Activated CD4-positive, alpha-beta T cell treated with anti-CD3 and anti-CD28 coated beads, Interleukin-2, amount 50 U/mL, for 16 hours (primary cell): ENCODE measurements around the gene DOHH.

Source experiments
- DNase-seq: peaks from one replicate; pipeline ENCODE4 v3.0.0-alpha.2; 2020

Gene DOHH, protein sequence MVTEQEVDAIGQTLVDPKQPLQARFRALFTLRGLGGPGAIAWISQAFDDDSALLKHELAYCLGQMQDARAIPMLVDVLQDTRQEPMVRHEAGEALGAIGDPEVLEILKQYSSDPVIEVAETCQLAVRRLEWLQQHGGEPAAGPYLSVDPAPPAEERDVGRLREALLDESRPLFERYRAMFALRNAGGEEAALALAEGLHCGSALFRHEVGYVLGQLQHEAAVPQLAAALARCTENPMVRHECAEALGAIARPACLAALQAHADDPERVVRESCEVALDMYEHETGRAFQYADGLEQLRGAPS

DNA sequence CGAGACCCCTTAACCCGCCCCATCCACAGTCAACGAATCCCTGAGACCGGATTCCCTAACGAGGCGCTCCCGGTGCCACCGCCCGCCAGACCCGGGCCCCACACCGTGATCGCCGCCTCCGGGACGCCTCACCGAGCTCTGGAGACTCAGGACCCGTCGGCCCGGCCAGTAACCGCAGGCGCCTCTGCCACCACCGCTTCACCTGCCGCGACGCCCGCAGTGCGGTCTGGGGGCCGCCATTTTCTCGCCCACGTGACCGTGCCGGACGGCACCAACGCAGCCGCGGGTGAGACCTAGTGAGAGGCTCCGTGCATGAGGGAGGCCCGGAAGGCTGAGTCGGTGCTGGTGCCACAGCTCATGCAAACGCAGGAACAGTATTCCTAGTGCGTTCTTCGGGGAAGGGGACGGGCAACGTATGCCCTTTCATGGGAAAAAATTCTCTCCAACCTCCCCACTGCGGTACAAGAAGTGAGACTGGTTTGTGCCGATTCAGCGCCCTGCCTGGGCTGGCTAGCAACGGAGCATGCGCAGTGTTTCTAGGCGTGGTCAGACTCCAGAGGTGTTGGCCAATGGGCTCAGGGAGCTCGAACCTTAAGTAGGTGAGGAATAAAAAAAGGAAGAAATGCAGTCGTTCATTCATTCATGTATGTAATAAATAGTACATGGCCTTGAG, at the start of gene DOHH:
Gene DOHH, minus strand, starts transcription at position 246 of the 673 bp plus-strand sequence. CDS start 3,860 bp downstream, outside the sequence.
- peak; percentile 98 for DNase-seq

DNA sequence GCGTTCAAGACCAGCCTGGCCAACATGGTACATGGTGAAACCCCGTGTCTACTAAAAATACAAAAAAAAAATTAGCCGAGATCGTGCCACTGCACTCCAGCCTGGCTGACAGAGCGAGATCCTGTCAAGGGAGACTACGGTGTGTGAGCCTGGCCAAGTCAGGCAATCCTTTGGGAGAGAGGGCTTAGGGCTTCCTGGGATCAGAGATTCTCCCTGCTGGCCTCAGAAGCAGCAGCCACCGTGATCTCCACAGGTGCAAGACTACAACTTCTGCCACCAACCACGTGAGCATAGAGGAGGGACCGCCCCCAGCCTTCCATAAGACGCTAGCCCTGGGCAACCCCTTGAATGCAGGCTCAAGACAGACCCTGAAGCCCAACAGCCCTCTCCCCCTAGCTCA, 49.3 kb upstream of the DOHH start:
- DNase-seq = no peak

DNA sequence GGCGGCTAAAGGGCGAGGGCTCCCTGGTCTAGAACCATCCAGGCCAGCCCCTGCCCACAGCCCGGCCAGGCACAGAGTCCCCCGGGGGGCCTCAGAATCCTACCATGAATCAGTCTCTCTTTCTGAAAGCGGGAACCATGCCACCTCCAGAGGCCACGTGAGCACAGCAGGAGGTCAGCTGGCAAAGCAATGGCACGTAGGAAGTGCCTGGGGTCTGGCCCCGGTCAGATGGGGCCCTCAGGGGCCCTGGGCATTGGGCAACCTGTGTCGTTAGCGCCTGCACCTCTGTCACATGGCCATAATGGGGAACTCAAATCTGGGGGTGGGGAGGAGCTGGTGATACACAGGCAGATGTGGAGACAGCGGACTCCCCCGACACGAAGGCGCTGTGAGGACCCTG, 48.1 kb upstream of the DOHH start:
- no peak for DNase-seq

DNA sequence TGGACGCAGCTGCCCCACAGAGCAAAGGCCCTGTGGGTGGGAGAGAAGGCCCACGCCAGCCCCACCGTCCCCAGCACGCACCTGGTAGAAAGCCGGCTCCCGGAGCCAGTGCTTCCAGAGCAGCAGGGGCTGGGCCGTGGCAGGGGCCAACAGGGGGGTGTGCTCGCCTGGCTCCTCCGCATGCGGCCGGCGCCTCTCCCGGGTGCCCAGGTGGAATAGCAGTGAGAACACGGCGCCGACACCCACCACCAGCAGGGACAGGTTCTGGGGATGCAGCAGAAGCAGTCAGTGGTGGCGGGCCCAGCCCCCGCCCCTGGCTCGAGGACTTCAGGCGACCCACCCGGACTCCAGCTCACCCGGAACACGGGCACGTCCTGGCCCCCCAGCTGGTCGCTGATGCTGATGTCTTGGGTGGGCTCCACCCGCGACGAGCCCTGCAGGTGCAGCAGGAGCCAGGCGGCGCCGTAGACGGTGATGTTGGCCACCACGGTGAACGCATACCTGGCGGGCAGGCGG, 47.4 kb upstream of the DOHH start:
- DNase-seq = no peak

DNA sequence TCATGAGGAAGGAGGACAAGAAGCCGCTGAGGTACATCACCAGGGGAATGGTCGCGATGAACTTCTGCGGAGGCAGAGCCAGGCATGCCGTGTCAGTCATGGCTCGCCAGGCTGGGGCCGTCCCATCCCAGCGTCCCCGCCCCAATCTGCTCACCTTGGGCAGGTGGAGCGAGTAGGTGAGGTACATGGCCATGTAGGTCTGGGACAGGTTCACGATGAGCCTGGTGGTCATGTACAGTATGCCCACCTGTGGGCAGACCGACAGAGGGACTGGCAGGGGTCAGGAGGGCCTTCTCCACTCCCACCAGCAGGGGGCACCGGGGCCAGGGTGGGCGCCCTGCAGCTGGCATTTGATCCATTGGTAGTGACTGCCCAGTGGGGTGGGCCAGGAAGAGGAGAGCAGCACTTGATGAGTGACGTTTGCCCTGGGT, 46.8 kb upstream of the DOHH start:
- DNase-seq = peak; percentile 42

DNA sequence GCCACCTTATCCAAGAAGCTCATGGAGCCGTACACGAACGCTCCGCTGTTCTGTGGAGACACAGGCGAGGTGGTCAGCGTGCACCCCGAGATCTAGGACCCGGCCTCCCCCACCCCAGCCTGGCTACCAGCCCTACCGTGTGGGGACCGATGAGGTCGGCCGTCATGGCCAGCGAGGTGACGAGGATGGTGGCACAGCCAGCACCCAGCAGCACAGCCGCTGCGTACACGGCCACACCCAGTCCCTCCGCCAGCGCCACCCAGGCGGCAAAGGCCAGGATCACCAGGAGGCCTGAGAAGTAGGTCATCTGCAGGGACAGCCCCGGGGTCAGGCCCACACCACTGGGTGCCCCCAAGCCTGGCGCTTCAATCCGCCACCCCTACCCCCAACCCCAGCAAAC, 45.6 kb upstream of the DOHH start:
- no peak for DNase-seq

DNA sequence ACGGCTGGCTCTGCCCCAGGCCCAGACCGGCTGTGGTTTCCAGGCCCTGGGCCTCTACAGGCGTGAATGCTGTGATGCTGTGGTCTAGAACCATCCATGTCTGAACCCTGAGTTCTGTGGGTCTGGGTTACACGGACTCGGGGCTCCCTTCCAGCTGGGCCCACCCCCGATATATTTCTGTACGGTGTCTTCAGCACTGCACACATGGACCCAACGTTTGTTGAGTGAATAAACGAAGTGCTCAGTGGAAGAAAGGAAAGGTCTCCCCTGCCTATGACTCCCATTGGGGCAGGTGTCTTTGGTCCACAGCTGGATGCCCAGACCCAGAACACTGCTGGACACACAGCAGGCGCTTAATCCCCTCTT, 45.2 kb upstream of the DOHH start:
- DNase-seq = no peak

DNA sequence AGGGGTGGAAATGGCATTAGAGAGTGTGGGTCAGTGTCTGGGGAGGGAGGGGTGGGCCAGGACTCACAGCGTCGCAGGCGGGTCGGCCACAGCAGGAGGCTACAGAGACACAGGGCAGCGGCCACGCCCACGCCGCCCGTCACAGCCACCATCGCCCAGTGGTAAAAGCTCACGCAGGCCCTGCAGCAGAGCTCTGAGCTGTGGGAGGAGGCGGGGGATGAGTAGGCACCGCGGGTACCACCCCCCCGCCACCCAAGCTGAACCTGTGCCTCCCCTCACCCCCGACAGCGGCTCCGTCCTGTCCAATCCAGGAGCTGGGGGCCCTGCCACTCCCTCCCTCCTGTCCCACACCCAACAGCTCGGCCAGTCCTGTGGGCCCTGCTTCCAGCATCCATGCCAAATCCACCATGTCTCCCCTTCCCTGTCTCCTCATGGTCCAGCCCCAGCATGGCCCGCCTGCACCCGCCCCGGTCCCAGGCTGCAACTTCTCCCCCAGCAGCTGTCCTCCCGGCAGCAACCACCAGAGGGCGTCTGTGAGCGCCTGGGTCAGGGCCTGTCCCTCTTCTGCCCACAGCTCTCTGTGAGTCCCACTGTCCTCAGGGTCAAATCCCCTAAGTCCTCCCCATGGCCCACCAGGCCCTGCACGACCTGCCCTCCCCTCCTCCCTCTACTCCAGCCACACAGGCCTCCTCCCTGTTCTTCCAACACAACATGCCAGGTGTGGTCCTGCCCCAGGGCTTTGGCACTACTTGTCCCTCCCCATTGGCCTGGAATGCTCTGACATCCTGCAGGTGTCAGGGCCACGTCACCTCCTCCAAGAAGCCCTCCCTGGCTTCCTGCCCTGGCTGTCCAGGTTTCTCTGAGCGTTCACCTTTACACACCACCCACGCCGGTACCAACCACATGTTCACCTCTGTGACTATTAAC, 44.5 kb upstream of the DOHH start:
- DNase-seq = peak; percentile 77

DNA sequence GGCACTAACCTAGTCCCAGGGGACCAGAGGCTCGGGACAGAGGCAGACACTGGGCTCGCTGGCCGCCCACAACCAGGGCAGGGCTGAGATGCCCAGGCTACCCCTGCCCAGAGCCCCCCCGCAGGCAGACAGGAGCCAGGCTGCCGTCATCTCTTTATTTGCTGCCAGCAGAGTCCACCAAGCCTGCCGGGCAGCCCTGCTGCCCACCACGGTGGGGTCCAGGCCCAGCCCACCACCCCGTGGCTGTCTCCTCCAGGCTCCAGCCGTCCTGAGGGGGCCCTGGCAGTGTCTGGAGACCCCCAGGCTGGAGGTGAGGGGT, 43.5 kb upstream of the DOHH start:
- no peak for DNase-seq

DNA sequence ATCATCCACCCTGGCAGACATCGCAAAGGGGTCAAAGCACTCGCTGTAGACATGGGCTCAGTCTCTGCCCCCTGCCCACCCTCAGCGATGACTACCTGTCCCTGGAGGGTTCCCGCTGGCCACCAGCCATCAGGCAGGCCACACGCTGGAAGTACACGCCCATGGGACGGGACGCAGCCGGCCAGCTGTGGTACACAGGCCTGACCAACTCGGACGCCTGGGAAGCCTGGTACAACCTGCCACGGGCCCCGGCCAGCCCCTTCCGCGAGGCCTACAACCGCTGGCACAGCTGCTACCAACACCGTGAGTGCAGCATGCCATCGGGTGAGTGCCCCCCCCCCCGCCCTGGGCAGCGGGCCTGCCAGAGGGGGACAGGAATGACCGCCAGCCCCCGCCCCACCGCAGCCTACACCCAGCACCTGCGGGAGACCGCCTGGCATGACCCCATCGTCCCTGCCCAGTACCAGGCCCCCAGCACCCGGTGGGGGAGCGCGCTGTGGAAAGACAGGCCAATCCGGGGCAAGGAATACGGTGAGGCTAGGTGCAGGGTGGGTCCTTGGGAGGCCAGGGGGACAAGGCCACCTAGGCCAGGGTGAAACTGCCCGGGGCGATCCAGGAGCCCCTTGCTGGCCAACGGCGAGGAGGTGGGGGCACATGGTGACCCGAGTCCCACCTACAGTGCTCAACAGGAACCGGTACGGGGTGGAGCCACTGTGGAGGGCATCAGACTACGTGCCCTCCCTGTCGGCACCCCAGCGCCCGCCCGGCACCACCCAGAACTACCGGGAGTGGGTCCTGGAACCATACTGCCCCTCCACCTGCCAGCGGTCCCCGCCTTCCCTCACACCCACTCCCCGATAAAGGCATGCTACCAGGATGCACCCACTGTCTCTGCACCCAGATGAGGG, 42.9 kb upstream of the DOHH start:
- DNase-seq = no peak

DNA sequence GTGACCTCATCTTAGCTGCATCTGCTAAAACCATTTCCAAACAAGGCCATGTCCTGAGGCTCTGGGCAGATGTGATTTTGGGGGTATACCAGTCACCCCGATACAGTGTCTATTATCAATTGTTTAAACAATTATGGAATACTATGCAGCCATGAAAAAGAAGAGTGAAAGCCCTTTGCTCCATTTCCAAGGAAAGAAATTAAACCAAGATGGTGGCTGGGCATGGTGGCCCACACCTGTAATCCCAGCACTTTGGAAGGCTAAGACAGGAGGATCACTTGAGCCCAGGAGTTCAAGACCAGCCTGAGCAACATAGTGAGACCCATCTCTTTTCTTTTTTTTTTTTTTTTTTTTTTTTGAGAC, 39.3 kb upstream of the DOHH start:
- no peak for DNase-seq

DNA sequence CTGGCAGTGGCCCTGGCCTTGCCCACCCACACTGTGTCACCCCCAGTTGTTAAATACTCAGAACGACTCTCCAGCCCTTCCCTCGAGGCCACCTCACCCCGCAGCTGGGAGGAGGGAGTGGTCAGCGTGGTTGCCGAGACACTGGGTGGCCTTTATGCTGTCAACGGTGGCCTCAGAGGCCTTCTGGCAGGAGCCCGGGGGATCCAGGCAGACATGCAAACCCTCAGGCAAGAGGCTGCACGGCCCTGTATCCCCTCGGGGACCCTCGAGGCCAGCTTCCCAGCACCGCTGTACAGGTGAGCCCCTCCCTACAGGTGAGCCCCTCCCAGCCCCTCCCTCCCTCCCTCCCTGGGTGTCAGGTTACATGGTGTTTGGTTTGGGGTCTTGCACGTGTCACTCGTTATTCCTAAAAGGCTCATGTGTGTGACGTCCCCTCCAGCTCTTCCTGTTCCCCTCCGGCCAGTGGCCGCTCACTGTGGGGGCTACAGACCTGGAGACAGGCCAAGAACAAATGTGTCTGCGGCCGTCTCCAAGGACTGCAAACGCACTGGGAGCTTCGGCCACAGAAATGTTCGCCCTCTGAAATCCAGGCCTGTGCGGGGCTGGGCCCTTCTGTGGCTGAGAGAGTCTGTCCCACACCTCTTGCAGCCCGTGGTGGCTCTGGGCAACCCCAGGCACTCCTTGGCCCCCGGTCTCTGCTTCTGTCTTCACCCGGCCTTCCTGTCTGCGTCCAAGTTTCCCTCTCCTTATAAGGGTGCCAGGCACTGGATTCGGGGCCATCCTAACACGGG, 38.7 kb upstream of the DOHH start, which contains the start of gene TEKTIP1:
Gene TEKTIP1, plus strand, starts transcription at position 210 of the 791 bp plus-strand sequence. Its CDS starts 4 bp downstream, at position 214.
- DNase-seq = no peak

DNA sequence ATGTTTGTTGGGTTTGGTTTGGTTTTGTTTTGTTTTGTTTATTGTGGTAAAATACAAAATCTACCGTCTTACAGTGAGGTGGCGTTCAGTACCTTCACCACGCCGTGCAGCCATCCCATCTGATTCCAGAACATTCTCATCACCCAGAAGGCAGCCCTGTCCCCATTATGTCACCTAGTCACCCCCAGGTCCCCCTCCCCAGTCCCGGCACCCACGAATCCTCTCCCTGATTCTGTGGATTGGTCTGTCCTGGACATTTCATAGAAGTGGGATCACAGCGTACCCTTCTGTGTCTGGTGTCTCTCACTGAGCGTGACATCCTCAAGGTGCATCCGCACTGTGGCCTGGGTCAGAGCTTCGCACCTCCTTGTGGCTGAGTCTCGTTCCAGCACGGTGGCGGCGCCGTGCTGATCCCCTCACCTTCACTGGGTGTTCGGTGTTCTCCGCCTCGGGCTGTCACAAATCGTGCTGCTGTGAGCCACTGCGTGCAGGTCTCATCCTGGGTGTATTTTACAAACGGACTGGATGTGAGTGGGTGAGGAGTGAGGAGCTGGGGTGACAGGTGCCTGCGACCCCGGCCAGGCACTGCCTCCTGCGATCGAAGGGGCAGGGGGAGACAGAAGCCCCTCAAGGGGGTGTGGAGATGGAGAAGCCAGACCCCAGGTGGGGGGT, 37.9 kb upstream of the DOHH start:
- DNase-seq = no peak

DNA sequence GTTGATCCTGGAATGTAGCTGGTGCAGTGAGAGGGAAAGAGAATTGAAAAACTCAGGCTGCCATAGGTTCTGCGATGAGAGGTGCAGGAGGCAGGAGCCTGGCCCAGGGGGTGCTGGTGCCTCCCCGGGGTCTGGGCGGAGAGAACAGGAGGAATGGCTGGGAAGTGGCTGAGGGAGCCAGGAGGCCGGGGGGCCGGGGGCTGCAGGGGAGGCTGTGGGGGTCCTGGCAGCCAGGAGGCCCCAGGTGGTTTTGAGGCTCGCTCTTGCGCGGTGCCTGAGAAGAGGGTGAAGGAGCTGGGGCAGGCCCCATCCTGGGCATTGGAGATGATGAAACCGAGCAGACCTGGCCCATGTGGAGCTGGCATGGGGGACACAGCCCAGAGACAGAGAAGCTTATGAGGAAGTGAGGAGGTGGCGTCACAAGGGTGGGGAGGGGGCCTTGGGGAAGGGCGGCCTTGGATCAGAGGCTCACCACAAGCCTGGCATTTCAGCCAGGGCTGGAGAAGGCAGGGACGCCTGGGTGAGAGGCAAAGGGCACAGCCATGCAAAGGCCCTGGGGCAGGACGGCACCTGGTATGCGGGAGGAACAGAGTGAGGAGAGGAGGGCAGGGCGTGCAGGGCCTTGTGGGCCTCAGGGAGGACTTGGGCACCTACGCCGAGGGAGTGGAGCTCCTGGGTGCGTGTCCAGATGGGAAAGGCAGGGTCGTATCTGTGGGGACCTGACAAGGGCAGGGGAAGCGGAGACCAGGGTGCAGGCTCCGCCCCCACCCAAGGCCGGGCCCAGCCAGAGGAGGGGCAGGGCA, 37.2 kb upstream of the DOHH start:
- DNase-seq = no peak

DNA sequence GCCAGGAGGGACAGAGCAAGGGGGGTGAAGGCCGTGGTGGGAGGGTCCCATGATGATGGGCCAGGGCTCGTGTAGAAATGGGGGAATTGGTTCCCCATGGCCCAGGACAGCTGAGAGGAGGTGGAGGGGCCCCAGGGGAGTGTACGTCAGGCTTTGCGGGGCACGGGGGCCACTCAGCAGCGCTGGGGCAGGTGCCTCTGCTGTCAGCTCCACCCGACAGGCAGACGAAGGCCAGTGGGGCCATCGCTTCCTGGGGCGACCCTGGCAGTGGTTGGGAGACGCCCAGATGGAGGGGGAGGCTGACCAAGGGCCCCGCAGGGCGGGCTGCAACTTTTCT, 36.6 kb upstream of the DOHH start:
- DNase-seq = no peak

DNA sequence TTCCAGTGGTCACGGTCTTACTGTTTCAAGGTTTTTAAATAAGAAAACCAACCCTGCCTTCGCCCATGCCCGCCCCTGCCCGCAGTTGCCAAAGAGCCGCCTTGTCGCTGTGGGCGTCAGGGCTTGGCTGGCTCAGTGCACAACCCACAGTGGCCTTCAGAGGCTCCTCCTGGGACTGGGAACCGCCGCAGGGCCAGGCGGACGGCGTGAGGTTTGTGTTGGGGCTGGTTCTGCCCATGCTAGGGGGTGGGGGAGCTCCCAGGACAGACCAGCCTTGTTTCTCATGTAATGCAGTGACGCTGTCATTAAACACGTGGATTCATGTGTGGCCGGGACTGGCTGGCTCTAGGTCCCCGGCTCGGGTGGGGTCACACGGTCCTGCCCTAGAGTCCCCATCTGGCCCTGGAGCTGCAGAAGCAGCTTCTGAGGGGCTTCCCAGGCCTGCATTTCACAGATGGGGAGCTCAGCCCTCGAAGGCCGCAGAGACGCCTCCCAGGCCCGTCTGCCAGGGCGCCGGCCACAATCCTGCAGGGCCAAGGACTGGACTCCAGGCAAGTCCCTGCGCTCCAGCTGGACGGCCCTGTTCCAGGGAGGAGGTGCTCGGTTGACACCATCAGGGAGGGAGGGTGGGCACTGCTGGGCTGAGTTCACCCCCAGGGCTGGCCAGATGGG, 36.1 kb upstream of the DOHH start:
- DNase-seq = no peak

DNA sequence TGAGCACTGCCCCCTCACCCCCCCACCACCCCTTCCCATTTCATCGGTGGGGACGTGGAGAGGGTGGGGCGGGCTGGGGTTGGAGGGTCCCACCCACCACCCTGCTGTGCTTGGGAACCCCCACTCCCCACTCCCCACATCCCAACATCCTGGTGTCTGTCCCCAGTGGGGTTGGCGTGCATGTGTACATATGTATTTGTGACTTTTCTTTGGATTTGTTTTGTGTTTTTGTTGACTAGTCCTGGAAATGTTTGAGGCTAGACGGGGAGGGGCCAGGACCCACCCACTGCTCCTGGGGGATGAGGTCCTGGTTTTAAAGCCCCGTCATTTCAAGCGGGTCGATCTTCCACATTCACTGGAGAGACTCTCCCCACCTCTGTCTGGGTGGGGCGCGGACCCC, 35.5 kb upstream of the DOHH start:
- DNase-seq = no peak

DNA sequence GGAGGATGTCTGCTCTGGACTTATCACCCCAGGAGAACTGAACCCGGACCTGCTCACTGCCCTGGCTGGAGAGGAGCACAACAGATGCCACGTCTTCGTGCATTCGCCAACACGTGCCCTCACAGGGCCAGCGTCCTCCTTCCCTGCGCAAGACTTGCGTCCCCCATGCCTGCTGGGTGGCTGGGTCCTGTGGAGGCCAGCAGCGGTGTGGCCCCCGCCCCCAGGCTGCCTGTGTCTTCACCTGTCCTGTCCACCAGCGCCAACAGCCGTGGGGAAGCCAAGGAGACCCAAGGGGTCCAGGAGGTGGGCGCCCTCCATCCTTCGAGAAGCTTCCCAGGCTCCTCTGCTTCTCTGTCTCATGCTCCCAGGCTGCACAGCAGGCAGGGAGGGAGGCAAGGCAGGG, 35.1 kb upstream of the DOHH start:
- no peak for DNase-seq

DNA sequence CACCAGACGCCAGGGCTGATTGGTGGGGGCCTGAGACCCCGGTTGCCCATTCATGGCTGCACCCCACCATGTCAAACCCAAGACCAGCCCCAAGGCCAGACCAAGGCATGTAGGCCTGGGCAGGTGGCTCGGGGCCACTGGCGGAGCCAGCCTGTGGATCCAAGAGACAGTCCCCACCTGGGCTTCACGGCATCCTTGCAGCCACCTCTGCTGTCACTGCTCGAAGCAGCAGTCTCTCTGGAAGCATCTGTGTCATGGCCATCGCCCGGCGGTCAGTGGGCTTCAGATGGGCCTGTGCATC, 34.7 kb upstream of the DOHH start:
- DNase-seq = no peak
